Measurements from ENCODE around the gene C9orf78. TPM values are rescaled to one million over a fixed set of nuclear protein-coding genes. Genes with fewer than 3 reads are reported as not detected.

The C9orf78 gene
- polyA plus RNA-seq, 1 experiment: 66.8 TPM

- ChIA-PET CTCF (no interaction called here), POLR2A (no interaction called here)
- Histone ChIP-seq H3K27me3 (ENCODE audit: control insufficient read depth, insufficient read depth, low read length) (no peaks in the 10 kb centered on the region), H3K9me3 (ENCODE audit: control insufficient read depth, insufficient read depth, low read length) (no peaks in the 10 kb centered on the region), H3K27ac (ENCODE audit: low read depth, low read length) (no peak overlapping the region), H3K4me3 (ENCODE audit: low read depth, low read length) (no peak overlapping the region)
- DNase-seq (ENCODE audit: low read depth, low spot score): no peak
- no peak for TF ChIP-seq CTCF (IDR thresholded peaks at IDR 0.05; ENCODE audit: low read depth, low read length)
Measured at GRCh38 chr9:129863059-129863690, 28.1 kb upstream of the C9orf78 start.

- DNase-seq (ENCODE audit: low read depth, low spot score): no peak
- no peak overlapping the region for H3K27ac ChIP-seq (ENCODE audit: low read depth, low read length)
- ChIA-PET POLR2A (interaction anchor here (0.6 kb wide), 1 partner anchor 32 kb away, joined by 3 read pairs; no protein-coding TSS in a partner anchor), CTCF (no interaction called here)
- TF ChIP-seq CTCF (IDR thresholded peaks at IDR 0.05; ENCODE audit: low read depth, low read length): no peak
- H3K9me3 ChIP-seq (ENCODE audit: control insufficient read depth, insufficient read depth, low read length): no peaks in the 10 kb centered on the region
- H3K4me3 ChIP-seq (ENCODE audit: low read depth, low read length): no peak overlapping the region
- H3K27me3 ChIP-seq (ENCODE audit: control insufficient read depth, insufficient read depth, low read length): no peaks in the 10 kb centered on the region
Measured at GRCh38 chr9:129861447-129861827, 26.4 kb upstream of the C9orf78 start.

GRCh38 chr9:129860653-129861446 lies 25.8 kb upstream of the C9orf78 start:
- Histone ChIP-seq H3K4me3 (ENCODE audit: low read depth, low read length) (no peak overlapping the region), H3K9me3 (ENCODE audit: control insufficient read depth, insufficient read depth, low read length) (no peaks in the 10 kb centered on the region), H3K27me3 (ENCODE audit: control insufficient read depth, insufficient read depth, low read length) (no peaks in the 10 kb centered on the region), H3K27ac (ENCODE audit: low read depth, low read length) (no peak overlapping the region)
- CTCF ChIA-PET: interaction anchor here (0.6 kb wide), 1 partner anchor 456 kb away, joined by 4 read pairs; no protein-coding TSS in a partner anchor
- DNase-seq (ENCODE audit: low read depth, low spot score): no peak
- POLR2A ChIA-PET: interaction anchor here (0.6 kb wide), 1 partner anchor 33 kb away, joined by 3 read pairs; no protein-coding TSS in a partner anchor
- no peak for TF ChIP-seq CTCF (IDR thresholded peaks at IDR 0.05; ENCODE audit: low read depth, low read length)

DNA sequence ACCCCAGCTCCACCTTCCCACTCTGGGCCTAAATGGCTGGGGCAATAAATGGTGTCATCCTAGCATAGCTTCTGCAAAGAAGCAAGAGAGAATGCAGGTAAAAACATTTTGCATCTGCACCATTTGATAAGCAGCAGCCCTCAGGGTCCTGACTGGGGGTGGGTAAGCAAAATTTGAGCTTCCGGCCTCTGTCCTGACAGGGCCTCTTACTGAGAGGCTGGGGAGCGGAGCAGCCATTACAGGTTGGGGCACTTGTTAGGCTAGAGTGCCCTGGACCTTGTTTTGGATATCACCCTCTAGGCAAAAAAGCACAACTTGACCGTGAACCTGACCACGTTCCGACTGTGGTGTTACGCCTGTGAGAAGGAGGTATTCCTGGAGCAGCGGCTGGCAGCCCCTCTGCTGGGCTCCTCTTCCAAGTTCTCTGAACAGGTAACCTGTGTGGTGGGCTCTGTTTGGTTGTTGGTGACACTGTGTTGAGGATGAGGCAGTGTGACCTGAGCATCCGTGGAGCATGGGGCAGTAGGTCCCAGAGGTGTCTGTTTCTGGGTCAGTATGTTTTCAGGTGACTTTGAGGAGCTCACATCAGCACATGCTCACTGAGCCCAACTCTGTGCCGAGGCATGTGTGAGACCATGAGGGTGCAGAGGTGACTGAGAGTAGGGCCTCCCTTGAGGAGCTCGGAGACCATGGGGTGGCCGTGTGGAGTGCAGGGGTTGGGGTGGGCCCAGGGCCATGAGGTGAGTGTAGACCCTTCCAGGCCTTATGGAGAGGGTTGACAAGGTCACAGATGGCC lies 23.3 kb upstream of the C9orf78 start:
- POLR2A ChIA-PET: no interaction called here
- no peak overlapping the region for H3K4me3 ChIP-seq (ENCODE audit: low read depth, low read length)
- no peak for DNase-seq (ENCODE audit: low read depth, low spot score)
- H3K27ac ChIP-seq (ENCODE audit: low read depth, low read length): no peak overlapping the region
- CTCF ChIA-PET: no interaction called here
- H3K27me3 ChIP-seq (ENCODE audit: control insufficient read depth, insufficient read depth, low read length): no peaks in the 10 kb centered on the region
- no peaks in the 10 kb centered on the region for H3K9me3 ChIP-seq (ENCODE audit: control insufficient read depth, insufficient read depth, low read length)
- no peak for TF ChIP-seq CTCF (IDR thresholded peaks at IDR 0.05; ENCODE audit: low read depth, low read length)
